Measurements from ENCODE around the gene PGM2L1.
"Not testable (repeated sequence)": the region's sequence is repeated elsewhere in the genome, so short reads cannot be mapped to it uniquely, and the experiment has no call there.

The PGM2L1 gene

DNA sequence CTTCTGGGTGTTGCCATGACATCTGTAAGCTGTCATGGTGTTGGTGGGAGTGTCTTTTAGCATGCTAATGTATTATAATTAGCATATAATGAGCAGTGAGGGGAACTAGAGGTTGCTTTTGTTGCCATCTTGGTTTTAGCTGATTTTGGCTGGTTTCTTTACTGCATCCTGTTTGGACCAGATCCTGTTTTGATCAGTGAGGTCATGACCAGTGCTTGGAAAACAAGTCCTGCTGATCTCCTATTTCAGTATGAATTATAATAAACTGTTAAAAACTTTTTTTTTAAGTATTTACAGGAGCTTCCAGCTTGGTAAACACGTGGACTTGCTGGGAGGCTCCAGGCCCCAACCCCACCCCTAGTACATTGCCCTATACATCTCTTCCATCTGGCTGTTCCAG, 56.3 kb downstream of the PGM2L1 start:
- in situ Hi-C loops (cut with HindIII; ENCODE audit: low sequenced_read_pairs): no loop called here

DNA sequence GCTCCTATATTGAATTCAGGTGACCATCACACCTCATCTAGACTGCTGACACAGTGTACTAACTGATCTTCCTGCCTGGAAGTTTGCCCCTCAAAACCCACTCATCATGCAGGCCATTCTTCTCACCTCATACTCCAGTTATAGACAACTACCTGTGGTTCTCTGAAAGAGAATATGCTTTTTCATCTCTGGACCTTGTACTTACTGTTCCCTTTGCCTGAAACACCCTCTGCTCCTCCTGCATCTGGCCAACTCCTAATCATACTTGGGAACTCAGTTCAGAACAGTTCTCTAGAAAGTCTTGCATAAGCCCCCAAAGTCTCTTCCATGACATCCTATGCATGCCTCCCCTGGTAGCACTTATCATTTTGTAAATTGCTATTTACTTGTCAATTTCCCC, 58.6 kb downstream of the PGM2L1 start:
- in situ Hi-C loops (cut with HindIII; ENCODE audit: low sequenced_read_pairs): no loop called here

DNA sequence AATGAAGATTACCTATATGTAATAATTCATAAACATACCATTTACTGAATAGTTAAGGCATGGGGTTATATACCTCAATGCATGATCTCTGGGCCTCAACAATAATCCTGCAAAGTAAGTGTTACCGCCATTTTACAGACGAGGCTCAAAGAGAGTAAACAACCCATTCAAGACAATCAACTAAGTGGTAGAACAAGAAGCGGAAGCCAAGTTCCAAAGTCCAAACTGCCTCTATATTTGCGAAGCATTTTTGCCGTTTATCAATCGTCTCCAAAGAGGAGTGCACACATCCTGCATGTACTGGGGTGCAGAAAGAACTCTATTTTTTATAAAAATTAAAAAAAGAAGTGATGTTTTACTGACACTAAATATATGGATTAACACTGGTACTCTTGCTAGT, 59.3 kb downstream of the PGM2L1 start:
- in situ Hi-C loops (cut with HindIII; ENCODE audit: low sequenced_read_pairs): no loop called here

GRCh38 chr11:74333193-74333592, 65.0 kb downstream of the PGM2L1 start:
- in situ Hi-C loops (cut with HindIII; ENCODE audit: low sequenced_read_pairs): no loop called here

GRCh38 chr11:74332291-74332690, 65.9 kb downstream of the PGM2L1 start:
- in situ Hi-C loops (cut with HindIII; ENCODE audit: low sequenced_read_pairs): no loop called here

DNA sequence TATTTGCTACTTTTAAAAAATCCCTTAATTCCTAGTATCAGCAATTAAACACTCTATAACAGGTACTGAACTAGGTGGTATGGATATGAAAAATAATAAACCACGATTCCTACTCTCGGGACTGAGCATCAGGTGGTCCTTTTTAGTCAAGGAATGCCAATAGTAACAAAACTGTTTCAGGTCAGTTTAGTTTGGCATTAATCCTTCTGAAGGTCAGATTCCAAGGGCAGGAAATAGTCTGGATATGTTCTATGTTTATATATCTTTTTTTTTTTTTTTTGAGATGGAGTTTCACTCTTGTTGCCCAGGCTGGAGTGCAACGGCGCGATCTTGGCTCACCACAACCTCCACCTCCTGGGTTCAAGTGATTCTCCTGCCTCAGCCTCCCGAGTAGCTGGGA, 67.2 kb downstream of the PGM2L1 start:
- in situ Hi-C loops (cut with HindIII; ENCODE audit: low sequenced_read_pairs): not testable (repeated sequence)

DNA sequence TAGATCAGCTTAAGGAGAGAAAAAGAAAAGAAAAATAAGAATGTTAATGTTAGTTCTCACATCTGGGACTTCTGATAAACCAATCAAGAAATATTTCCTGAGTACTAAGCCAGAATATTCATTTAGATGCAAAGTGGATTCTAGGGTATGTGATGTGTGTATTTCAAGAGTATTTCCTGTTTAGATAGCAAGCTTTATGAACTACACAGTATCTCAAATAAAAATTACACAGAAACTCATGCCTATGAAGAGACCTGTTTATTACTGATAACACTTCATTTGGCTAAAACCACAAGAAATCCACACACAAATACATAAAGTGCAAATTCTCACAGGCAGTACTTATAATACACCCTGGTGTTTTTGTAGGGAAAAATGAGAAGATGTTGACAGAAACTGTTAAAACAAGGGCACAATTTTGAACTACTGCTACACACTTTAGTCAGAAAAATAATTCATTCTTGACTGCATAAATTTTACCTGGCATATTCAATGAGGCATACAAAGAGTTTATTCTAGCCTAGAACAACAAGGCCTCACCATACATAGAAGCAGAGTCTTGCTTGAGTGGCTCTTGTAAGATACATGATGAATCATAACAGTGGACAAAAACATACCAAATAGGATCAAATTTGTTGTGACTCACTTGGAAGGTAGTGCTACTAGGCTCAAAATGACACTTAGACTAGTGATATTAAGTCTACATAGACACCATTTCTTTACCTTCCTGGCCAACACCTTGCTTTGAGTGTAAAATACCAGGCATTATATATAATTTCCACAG, 68.0 kb downstream of the PGM2L1 start:
- in situ Hi-C loops (cut with HindIII; ENCODE audit: low sequenced_read_pairs): no loop called here

GRCh38 chr11:74327076-74327475, 71.2 kb downstream of the PGM2L1 start:
- in situ Hi-C loops (cut with HindIII; ENCODE audit: low sequenced_read_pairs): no loop called here

- in situ Hi-C loops (cut with HindIII; ENCODE audit: low sequenced_read_pairs): no loop called here
Measured at GRCh38 chr11:74326665-74327064, 71.6 kb downstream of the PGM2L1 start.

DNA sequence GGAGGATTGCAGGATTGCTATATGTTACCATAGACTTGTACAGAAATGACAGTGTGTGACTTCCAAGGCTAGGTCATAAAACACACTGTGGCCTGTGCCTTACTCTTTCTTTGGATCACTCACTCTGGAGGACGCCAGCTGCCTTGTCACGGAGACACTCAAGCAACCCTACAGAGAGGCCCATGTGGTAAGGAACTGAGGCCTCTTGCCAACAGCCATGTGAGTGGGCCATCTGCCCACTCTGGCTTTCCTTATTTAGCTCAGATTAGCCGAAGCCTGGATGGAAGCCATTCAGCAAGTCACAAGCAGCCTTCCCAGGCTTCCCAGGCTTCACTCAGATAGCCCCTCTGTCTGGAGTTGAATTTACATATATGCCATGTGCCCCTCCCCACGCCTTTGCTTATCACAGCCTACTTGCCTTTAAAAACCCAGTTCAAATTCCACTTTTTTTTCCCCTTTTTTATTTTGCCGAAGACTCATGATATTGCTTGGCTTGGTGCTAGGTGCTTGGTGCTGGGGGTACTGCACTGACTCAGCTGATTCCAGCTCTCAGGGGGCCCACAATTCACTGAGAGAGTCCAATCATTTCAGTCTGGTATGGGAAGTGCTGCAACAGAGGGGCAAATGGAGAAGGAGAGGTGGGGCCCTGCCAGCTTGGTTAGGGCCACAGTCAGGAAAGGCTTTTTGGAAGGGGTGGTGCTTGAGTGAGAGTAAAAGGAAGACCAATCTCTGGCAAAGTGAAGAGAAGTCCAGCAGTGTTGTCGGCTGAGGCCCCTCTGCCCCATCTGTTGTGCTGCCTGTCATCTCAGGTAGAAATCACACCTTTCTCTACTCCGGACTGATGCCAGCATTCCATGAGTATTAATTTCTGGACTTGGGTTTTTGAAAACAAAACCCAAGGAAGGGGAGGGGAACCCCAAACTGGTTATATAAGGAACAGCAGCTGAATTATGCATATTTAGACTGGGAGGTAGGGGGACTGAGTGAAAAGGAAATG, 72.3 kb downstream of the PGM2L1 start:
- in situ Hi-C loops (cut with HindIII; ENCODE audit: low sequenced_read_pairs): no loop called here

GRCh38 chr11:74322667-74323066, 75.6 kb downstream of the PGM2L1 start:
- in situ Hi-C loops (cut with HindIII; ENCODE audit: low sequenced_read_pairs): no loop called here

DNA sequence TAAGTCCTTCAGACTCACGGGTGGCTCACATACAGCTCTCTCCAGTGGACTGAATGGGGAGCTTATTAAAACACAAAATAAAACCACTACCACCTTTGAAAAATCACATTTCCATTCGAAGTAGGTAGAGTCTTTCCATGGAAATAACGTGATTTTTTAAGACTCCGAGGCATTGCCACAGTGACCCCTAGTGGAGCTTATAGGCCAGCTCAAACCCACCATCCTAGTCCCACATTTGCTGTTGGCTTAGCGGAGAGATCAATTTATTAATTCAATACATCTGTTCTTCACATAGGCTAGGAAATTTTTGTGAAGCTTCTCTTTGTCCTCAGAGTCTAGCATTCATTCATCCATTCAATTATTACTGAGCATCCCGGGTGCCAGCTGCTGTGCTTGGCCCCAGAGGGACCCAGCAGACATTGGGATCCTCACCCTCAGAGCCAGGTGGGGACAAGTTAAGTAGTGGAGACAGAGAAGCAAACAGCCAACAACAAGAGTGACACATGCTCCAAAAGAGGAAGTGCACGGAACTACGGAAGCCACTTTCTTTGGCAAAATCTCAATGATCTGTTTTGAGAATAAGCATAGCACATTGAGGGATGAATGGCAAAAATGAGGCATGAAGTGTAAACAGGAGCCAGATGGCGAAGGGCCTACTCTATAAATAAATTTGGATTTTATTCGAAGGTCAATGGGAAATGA, 76.6 kb downstream of the PGM2L1 start:
- in situ Hi-C loops (cut with HindIII; ENCODE audit: low sequenced_read_pairs): no loop called here

DNA sequence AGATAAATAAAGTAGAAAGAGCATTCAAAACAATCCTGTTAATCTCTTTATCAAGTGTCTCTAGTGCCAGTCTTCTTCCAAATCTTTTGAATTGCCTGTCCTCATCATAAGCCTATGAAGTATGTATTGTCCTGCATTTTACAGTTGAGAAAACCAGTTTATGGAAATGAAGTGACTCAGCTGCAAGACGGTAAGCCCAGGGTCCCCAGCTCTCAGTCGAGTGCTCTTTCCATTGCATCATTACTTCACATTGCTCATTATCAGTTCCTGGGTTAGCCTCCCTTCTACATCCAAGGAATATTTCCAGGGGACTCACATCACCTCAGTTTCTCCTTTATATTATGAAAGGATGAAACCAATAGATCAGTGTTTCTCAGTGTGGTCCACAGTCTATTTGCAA, 77.7 kb downstream of the PGM2L1 start:
- in situ Hi-C loops (cut with HindIII; ENCODE audit: low sequenced_read_pairs): no loop called here

DNA sequence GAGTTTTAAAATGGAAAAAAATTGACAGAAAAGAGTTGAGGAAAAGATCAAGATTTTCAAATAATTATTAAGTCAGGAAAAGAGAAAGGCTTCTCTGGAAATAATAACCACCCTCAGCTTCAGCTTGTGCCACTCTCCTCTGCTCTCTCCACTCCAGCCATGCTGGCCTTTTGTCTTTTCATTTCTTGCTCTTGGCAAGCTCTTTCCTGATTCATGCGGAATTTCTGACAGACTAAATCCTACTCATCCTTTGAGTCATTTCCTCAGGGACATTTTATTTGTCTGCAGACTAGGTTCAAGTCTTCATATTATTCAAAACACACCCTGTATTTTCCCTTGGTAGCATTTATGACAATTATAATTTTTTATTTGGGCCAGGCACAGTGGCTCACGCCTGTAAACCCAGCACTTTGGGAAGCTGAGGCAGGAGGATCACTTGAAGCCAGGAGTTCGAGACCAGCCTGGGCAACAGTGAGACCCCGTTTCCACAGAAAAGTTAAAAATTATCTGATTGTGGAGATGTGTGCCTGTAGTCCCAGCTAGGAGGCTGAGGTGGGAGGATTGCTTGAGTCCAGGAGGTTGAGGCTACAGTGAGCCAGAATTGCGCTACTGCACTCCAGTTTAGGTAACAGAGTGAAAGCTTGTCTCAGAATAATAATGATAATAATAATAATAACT, 79.0 kb downstream of the PGM2L1 start:
- in situ Hi-C loops (cut with HindIII; ENCODE audit: low sequenced_read_pairs): loop anchor here (5.0 kb wide), 1 partner anchor 62 kb away; no protein-coding TSS in a partner anchor

DNA sequence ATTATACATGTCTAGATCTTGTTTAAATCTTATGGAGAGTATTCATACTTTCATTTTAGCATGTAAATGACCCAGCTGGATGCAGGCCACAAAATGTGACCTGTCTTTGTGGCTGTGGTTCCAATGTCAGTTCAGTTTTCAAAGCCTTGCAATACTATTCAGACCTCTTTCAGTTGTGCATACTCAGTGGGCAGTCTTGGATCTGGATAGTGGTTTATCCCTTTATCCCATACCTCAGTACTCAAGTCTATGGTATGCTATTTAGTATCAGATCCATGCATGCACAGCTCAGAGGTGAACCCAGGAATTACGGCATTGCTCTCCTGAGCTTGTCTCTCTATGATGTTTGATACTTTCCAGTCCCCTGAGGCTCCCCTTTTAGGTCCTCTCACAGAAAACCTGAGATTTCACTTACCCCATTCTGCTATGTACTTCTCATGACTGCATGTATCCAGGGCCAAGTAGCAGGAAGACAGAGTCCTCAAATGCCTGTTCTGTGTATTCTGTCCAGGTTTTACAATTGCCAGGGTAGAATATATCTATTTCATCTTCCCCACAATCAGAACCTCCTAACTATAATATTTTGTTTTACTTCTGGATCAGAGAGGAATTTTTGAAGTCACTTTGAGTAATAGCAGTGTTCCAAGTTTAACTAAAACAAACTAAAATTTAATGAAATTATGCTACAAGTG, 79.8 kb downstream of the PGM2L1 start:
- in situ Hi-C loops (cut with HindIII; ENCODE audit: low sequenced_read_pairs): loop anchor here (5.0 kb wide), 1 partner anchor 61 kb away; no protein-coding TSS in a partner anchor

- in situ Hi-C loops (cut with HindIII; ENCODE audit: low sequenced_read_pairs): loop anchor here (5.0 kb wide), 1 partner anchor 60 kb away; no protein-coding TSS in a partner anchor
Measured at GRCh38 chr11:74316772-74317505, 81.3 kb downstream of the PGM2L1 start.

GRCh38 chr11:74312326-74312725, 85.9 kb downstream of the PGM2L1 start:
- in situ Hi-C loops (cut with HindIII; ENCODE audit: low sequenced_read_pairs): no loop called here

DNA sequence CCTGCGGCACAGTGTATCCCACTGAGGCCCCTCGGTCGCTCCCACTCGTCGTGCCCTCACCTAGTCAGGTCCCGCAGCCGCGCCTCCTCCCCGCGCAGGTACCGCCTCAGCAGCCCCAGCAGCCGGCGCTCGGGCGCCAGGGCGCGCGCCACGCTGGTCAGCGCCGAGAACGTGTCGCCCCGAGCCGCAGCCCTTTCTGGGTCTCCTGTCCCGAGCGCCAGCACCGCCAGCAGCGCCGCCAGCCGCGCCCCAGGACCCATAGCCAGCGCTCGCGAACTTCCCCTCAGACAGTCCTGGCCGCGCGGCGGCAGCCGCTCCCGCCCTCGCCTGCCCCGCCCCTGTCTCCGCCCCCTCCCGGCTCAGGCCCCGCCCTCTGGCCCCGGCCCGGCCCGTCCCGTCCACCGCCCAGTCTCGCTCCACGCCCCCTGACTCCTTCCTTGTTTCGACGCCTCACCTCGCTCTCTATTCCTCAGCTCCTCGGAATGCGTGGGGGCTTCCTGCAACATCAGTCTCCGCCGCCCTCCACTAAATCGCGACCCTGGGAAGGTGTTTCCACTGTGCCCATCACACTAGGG, 86.8 kb downstream of the PGM2L1 start, which contains the start of gene P4HA3:
P4HA3 (minus strand) TSS at position 289 of the 575 bp plus-strand sequence; CDS start at position 260, 29 bp downstream.
- in situ Hi-C loops (cut with HindIII; ENCODE audit: low sequenced_read_pairs): no loop called here

DNA sequence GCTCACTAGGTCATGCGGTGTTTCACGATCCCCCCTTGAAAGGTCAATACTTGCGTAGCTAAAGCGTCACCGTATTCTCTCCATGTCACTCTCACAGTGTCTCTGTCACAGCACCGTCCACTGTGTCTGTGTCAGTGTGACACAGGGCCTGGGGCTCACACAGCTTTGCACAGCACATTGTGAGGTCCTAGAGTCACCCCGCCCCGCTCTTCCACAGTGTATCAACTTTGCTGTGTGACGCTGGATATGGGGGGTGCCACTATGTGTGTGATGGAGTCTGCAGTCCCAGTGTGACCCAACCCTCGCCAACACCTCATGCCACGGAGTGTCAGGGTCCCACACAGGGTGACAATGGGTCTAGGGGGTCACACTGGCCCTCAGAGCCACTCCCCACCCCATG, 87.4 kb downstream of the PGM2L1 start:
- in situ Hi-C loops (cut with HindIII; ENCODE audit: low sequenced_read_pairs): no loop called here
